H1 (cell line): ENCODE measurements around the gene STX7. TPM values are rescaled to one million over a fixed set of nuclear protein-coding genes. Genes with fewer than 3 reads are reported as not detected.

Experiments
- CTCF ChIA-PET: fragments of 300-600 bp; sonication (Branson Sonifier 250); formaldehyde crosslinking; loops from one replicate; lab custom pipeline; 2021; ENCODE audit not compliant: partially characterized antibody; lab: Charles Lee
- POLR2A ChIA-PET: fragments of 300-600 bp; sonication (Branson Sonifier 250); formaldehyde crosslinking; loops from one replicate; lab custom pipeline; 2021; ENCODE audit warnings: inconsistent platforms; ENCODE audit not compliant: partially characterized antibody; lab: Charles Lee
- DNase-seq, 2 experiments: peaks; one replicate each; pipeline versions ENCODE4 v3.0.0 to v3.0.0-alpha.2; 2010 to 2022; ENCODE audit warnings: low spot score in 2 of 2, low read depth in 1 of 2, mixed read lengths in 1 of 2
- FAIRE-seq: peaks from 2 replicates; lab custom pipeline; 2011; peaks lifted over from hg19 to GRCh38; lab: Jason Lieb, UNC
- H2AFZ ChIP-seq: 2 replicates; pipeline ENCODE4 v1.8.1; 2012; ENCODE audit warnings: low read length, inconsistent platforms
- H2AK5ac ChIP-seq: 2 replicates; pipeline ENCODE4 v1.6.1; 2013; ENCODE audit warnings: low read depth, low read length
- H2BK120ac ChIP-seq: replicated peaks from 2 replicates; pipeline ENCODE3; 2013; ENCODE audit warnings: low read depth, low read length, inconsistent platforms
- H2BK12ac ChIP-seq: 2 replicates; pipeline ENCODE4 v1.6.1; 2013; ENCODE audit warnings: low read depth, low read length
- H2BK15ac ChIP-seq: 2 replicates; pipeline ENCODE4 v1.6.1; 2013; ENCODE audit warnings: low read length
- H2BK20ac ChIP-seq: 2 replicates; pipeline ENCODE4 v1.6.1; 2013; ENCODE audit warnings: low read length
- H2BK5ac ChIP-seq: 2 replicates; pipeline ENCODE4 v1.6.1; 2013; ENCODE audit warnings: low read depth, low read length
- H3K14ac ChIP-seq: 2 replicates; pipeline ENCODE4 v1.6.1; 2013; ENCODE audit warnings: inconsistent platforms; ENCODE audit not compliant: insufficient read length
- H3K18ac ChIP-seq: 2 replicates; pipeline ENCODE4 v1.6.1; 2013; ENCODE audit warnings: low read length; ENCODE audit errors: extremely low read depth
- H3K23ac ChIP-seq: 2 replicates; pipeline ENCODE4 v1.6.1; 2013; ENCODE audit warnings: inconsistent platforms; ENCODE audit not compliant: insufficient read length
- H3K23me2 ChIP-seq: 2 replicates; pipeline ENCODE4 v1.6.1; 2013; ENCODE audit warnings: low read depth, low read length
- H3K27ac ChIP-seq: 2 replicates; pipeline ENCODE4 v1.6.1; 2011; ENCODE audit warnings: low read depth, low read length, inconsistent platforms
- H3K27me3 ChIP-seq, 4 experiments: replicated peaks in 1 of 4; 1 replicate in 1 of 4; 2 replicates in 3 of 4; pipeline versions ENCODE4 v1.6.1 to v1.8.1; 2011 to 2013; ENCODE audit warnings: low read length in 3 of 4, mild to moderate bottlenecking in 3 of 4, inconsistent platforms in 2 of 4, mixed read lengths in 2 of 4, moderate library complexity in 1 of 4; ENCODE audit not compliant: control insufficient read depth in 3 of 4, insufficient read depth in 3 of 4; ENCODE audit errors: extremely low read depth in 1 of 4
- H3K36me3 ChIP-seq, 4 experiments: 2 replicates each; pipeline versions ENCODE4 v1.6.1 to v1.8.1; 2011 to 2013; ENCODE audit warnings: mild to moderate bottlenecking in 4 of 4, low read length in 3 of 4, moderate library complexity in 2 of 4, control low read depth in 1 of 4, inconsistent platforms in 1 of 4; ENCODE audit not compliant: insufficient read depth in 4 of 4, control insufficient read depth in 2 of 4
- H3K4ac ChIP-seq: replicated peaks from 2 replicates; pipeline ENCODE3; 2013; ENCODE audit warnings: low read length, low read depth, mixed read lengths, inconsistent platforms; ENCODE audit not compliant: insufficient read length
- H3K4me1 ChIP-seq, 4 experiments: replicated peaks in 1 of 4; 1 replicate in 1 of 4; 2 replicates in 3 of 4; pipeline versions ENCODE4 v1.6.1 to v1.8.1; 2011 to 2013; ENCODE audit warnings: low read length in 3 of 4, inconsistent platforms in 2 of 4, mixed read lengths in 1 of 4; ENCODE audit not compliant: insufficient read depth in 4 of 4, control insufficient read depth in 3 of 4
- H3K4me2 ChIP-seq, 2 experiments: 2 replicates each; pipeline versions ENCODE4 v1.6.1 to v1.8.1; 2011 to 2013; ENCODE audit warnings: low read depth in 2 of 2, low read length in 2 of 2, control low read depth in 1 of 2, inconsistent platforms in 1 of 2, mild to moderate bottlenecking in 1 of 2; ENCODE audit not compliant: insufficient read depth in 1 of 2
- H3K4me3 ChIP-seq, 4 experiments: fragments of 200-600, 300-600 bp in 1 of 4; sonication (generic), shearing (Covaris generic), sonication (Bioruptor Twin) in 1 of 4; 2 replicates each; pipeline versions ENCODE4 v1.5.1 to v1.8.1; 2011 to 2016; ENCODE audit warnings: low read length in 4 of 4, low read depth in 3 of 4, control low read depth in 2 of 4, inconsistent platforms in 2 of 4, mild to moderate bottlenecking in 2 of 4, mixed read lengths in 1 of 4, moderate library complexity in 1 of 4; ENCODE audit not compliant: insufficient read depth in 2 of 4; ENCODE audit errors: extremely low read depth in 1 of 4
- H3K56ac ChIP-seq: replicated peaks from 2 replicates; pipeline ENCODE3; 2013; ENCODE audit warnings: low read depth, mild to moderate bottlenecking, mixed read lengths, low read length, inconsistent platforms; ENCODE audit not compliant: insufficient read length
- H3K79me1 ChIP-seq: 2 replicates; pipeline ENCODE4 v1.6.1; 2013; ENCODE audit warnings: low read depth, low read length, control low read depth
- H3K79me2 ChIP-seq, 2 experiments: 2 replicates each; pipeline versions ENCODE4 v1.6.1 to v1.8.1; 2012 to 2013; ENCODE audit warnings: low read length in 2 of 2, mild to moderate bottlenecking in 2 of 2, inconsistent platforms in 1 of 2; ENCODE audit not compliant: insufficient read depth in 2 of 2, control insufficient read depth in 1 of 2
- H3K9ac ChIP-seq, 4 experiments: replicated peaks in 1 of 4; 1 replicate in 1 of 4; 2 replicates in 3 of 4; pipeline versions ENCODE4 v1.6.1 to v1.8.1; 2011 to 2013; ENCODE audit warnings: low read depth in 3 of 4, low read length in 3 of 4, control low read depth in 2 of 4, mild to moderate bottlenecking in 2 of 4, moderate library complexity in 2 of 4, inconsistent platforms in 1 of 4; ENCODE audit errors: extremely low read depth in 1 of 4
- H3K9me3 ChIP-seq, 2 experiments: 2 replicates each; pipeline versions ENCODE4 v1.6.1 to v1.8.1; 2012 to 2013; ENCODE audit warnings: mild to moderate bottlenecking in 2 of 2, moderate library complexity in 2 of 2, control low read depth in 1 of 2, inconsistent platforms in 1 of 2, low read depth in 1 of 2, low read length in 1 of 2, mixed read lengths in 1 of 2; ENCODE audit not compliant: insufficient read depth in 2 of 2
- H4K20me1 ChIP-seq, 2 experiments: replicated peaks in 1 of 2; 2 replicates each; pipeline versions ENCODE3 to v1.8.1; 2011 to 2013; ENCODE audit warnings: inconsistent platforms in 2 of 2, low read length in 2 of 2, mild to moderate bottlenecking in 1 of 2; ENCODE audit not compliant: insufficient read depth in 2 of 2, control insufficient read depth in 1 of 2
- H4K5ac ChIP-seq: 2 replicates; pipeline ENCODE4 v1.6.1; 2013; ENCODE audit warnings: low read length, low read depth, mixed read lengths, inconsistent platforms; ENCODE audit not compliant: insufficient read length
- H4K8ac ChIP-seq: 2 replicates; pipeline ENCODE4 v1.8.0; 2013; ENCODE audit warnings: mild to moderate bottlenecking, moderate library complexity, low read length, inconsistent platforms; ENCODE audit not compliant: insufficient read depth; ENCODE audit errors: extremely low read depth
- H4K91ac ChIP-seq: replicated peaks from 2 replicates; pipeline ENCODE3; 2013; ENCODE audit warnings: low read length, mixed read lengths, inconsistent platforms; ENCODE audit not compliant: insufficient read length
- CBX5 ChIP-seq: fragments of 300-800, 300-1000 bp; sonication (generic); IDR thresholded peaks from 2 replicates; pipeline ENCODE4 v1.7.1; 2016; ENCODE audit warnings: antibody characterized with exemption, low read length, low read depth
- CREB1 ChIP-seq: IDR thresholded peaks from 2 replicates; pipeline ENCODE4 v1.6.1; 2012; ENCODE audit warnings: inconsistent platforms
- GTF2F1 ChIP-seq: IDR thresholded peaks from 2 replicates; pipeline ENCODE4 v1.6.1; 2012; ENCODE audit warnings: low read depth, low read length, improper control_type of control experiment, borderline replicate concordance
- HDAC6 ChIP-seq: IDR thresholded peaks from one replicate; pipeline ENCODE4 v1.7.1; 2012; ENCODE audit warnings: low read depth, mild to moderate bottlenecking, inconsistent platforms, low read length, moderate library complexity
- JUND ChIP-seq: IDR thresholded peaks from 2 replicates; pipeline ENCODE4 v1.6.1; 2011; ENCODE audit warnings: mild to moderate bottlenecking, improper control_type of control experiment, low read length
- SIX5 ChIP-seq: IDR thresholded peaks from 2 replicates; pipeline ENCODE4 v1.6.1; 2011; ENCODE audit warnings: mild to moderate bottlenecking, low read depth, low read length
- SRF ChIP-seq: IDR thresholded peaks from 2 replicates; pipeline ENCODE4 v1.6.1; 2011; ENCODE audit warnings: mild to moderate bottlenecking, low read depth, low read length, moderate library complexity
- TBP ChIP-seq: IDR thresholded peaks from 2 replicates; pipeline ENCODE4 v1.6.1; 2011; ENCODE audit warnings: low read depth, low read length, improper control_type of control experiment
- TCF12 ChIP-seq: IDR thresholded peaks from 2 replicates; pipeline ENCODE4 v1.6.1; 2011; ENCODE audit warnings: low read depth, mild to moderate bottlenecking, low read length
- WGBS, 2 experiments: shearing (Covaris generic) in 1 of 2; methylation state at CpG; one replicate each; pipeline versions ENCODE4 v1.1.6 to v1.1.7; 2013 to 2015; ENCODE audit warnings: low lambda C conversion rate in 2 of 2, mixed read lengths in 2 of 2, inconsistent platforms in 1 of 2, low coverage in 1 of 2, missing lambda C conversion rate in 1 of 2; ENCODE audit not compliant: insufficient replicate concordance in 2 of 2, insufficient coverage in 1 of 2, insufficient read length in 1 of 2; ENCODE audit errors: extremely low coverage in 1 of 2, missing lambda C conversion rate in 1 of 2; 5-methylcytosine and 5-hydroxymethylcytosine counted together
- polyA plus RNA-seq, 7 experiments: library from polyadenylated mRNA; depleted of rRNA in 3 of 7; stranded (reverse) in 5 of 7; unstranded in 2 of 7; fragments of >200 nt in 5 of 7; fragments of 200-250 nt in 2 of 7; gene quantifications; 1 replicate in 5 of 7; 2 replicates in 1 of 7; 4 replicates in 1 of 7; pipeline versions ENCODE4 v1.2.1 to v1.2.3, GENCODE V29; 2011 to 2013; ENCODE audit warnings: missing spikeins in 2 of 7, mixed read lengths in 2 of 7
- total RNA-seq: library from RNA; stranded (reverse); fragmentation: NEBNext Ultra II Directional; extraction: Animal tissue kit (Norgen Biotek cat#: 25700); gene quantifications from 2 replicates; pipeline ENCODE4 v1.2.1, GENCODE V29; 2021

Gene STX7
- total and polyA plus RNA-seq, 2 of the 8 experiments (the other 6 are each of a cell fraction or from before 2014, with no cell fraction given), result 5.7 to 27.9 TPM

- FAIRE-seq (no peak), DNase-seq (no peak)
- Histone ChIP-seq H3K23me2 (no peaks in the 10 kb centered on the region), H3K9me3 (no peaks in the 10 kb centered on the region), H3K4ac (no peak overlapping the region), H2BK12ac (no peak overlapping the region), H3K14ac (no peak overlapping the region), H2BK5ac (no peak overlapping the region), H2AFZ (no peak overlapping the region), H3K56ac (no peak overlapping the region), H3K79me2 (no peaks in the 10 kb centered on the region), H3K4me2 (no peak overlapping the region), H4K91ac (no peak overlapping the region), H3K4me3 (no peak overlapping the region), H2BK20ac (no peak overlapping the region), H3K18ac (no peak overlapping the region), H2AK5ac (no peak overlapping the region), H3K23ac (no peak overlapping the region), H3K9ac (no peak overlapping the region), H4K5ac (no peak overlapping the region), H3K79me1 (no peaks in the 10 kb centered on the region), H3K36me3 (no peaks in the 10 kb centered on the region), H3K4me1 (no peaks in the 10 kb centered on the region), H2BK15ac (no peak overlapping the region), H4K8ac (no peak overlapping the region), H2BK120ac (no peak overlapping the region), H4K20me1 (no peaks in the 10 kb centered on the region), H3K27me3 (no peaks in the 10 kb centered on the region), H3K27ac (no peak overlapping the region)
- ChIA-PET CTCF (interaction anchor here (1.1 to 2.9 kb wide), 4 partner anchors 9 to 178 kb away, joined by 3 to 11 read pairs (median 6); no protein-coding TSS in a partner anchor), POLR2A (no interaction called here)
- 83% methylated on average over 3 of the region's 3 CpGs; no CpG with 5 or more reads in 1 of the 2 experiments for WGBS, 2 experiments
- TF ChIP-seq JUND, result no peak
- TF ChIP-seq CBX5, result no peak
- TF ChIP-seq HDAC6, result no peak
- TF ChIP-seq TBP, result no peak
- TF ChIP-seq GTF2F1, result no peak
- no peak for TF ChIP-seq SIX5
- no peak for TF ChIP-seq TCF12
- TF ChIP-seq SRF, result no peak
- TF ChIP-seq CREB1, result no peak
These were observed 24.2 kb upstream of the STX7 start for GRCh38 chr6:132537145-132537544.
